ENCODE measurements around the gene VSIG2.

GRCh38 chr11:124717421-124717785 lies 34.7 kb downstream of the VSIG2 start:
- TF ChIP-seq CTCF (IDR thresholded peaks at IDR 0.05; ENCODE audit: borderline replicate concordance, extremely low read depth, low read length, poor library complexity, severe bottlenecking) (no peak), EZH2 (IDR thresholded peaks at IDR 0.05; ENCODE audit: borderline replicate concordance, low read depth, low read length, severe bottlenecking) (no peak)

Data from DND-41 (cell line).